NT2/D1 (cell line): Measurements from ENCODE around the gene PXMP2.

ENCODE experiments used
- YY1 ChIP-seq: IDR thresholded peaks from 2 replicates; pipeline ENCODE4 v1.6.1; 2011; ENCODE audit not compliant: insufficient read length, insufficient read depth
- ZNF274 ChIP-seq: IDR thresholded peaks from 2 replicates; pipeline ENCODE4 v1.6.1; 2011; ENCODE audit warnings: mild to moderate bottlenecking, low read depth, low read length

DNA sequence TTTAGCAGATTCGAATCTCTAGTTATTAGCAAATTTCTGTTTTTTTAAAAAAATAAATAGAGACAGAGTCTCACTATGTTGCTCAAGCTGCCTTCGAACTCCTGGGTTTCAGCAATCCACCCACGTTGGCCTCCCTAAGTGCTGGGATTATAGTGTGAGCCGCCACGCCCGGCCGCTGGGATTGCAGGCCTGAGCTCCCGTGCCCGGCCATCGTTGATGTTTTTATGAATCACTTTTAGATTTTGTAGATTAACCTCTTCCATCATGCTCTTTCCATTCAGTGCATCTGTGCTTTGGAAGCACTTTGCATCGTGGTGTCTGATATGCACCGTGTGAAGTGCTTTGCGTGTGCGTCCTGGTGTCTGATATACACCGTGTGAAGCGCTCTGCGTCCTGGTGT is 44.2 kb downstream of the PXMP2 start:
- no peak for TF ChIP-seq ZNF274
- no peak for TF ChIP-seq YY1
